Measurements from ENCODE around the gene OSBPL10.

The OSBPL10 gene

DNA sequence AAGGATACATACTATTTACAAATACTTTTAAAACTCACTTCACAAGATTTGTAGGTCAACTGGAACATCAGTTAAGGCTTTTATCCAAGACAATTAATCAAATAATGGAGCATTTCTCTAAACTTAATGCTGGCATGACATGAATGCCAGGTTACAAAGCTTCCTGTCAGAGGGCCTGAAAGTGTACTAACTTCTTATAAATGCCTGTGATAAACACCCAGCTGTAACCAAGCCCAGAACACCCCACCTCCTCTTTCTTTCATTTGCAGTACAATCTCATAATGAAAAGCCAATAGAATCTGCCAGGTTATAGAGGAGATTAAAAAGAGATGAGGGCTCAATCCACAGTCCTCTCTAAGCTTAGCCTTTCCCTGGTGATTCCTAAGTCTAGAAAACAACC, 214.4 kb downstream of the OSBPL10 start:
- no peak for DNase-seq

DNA sequence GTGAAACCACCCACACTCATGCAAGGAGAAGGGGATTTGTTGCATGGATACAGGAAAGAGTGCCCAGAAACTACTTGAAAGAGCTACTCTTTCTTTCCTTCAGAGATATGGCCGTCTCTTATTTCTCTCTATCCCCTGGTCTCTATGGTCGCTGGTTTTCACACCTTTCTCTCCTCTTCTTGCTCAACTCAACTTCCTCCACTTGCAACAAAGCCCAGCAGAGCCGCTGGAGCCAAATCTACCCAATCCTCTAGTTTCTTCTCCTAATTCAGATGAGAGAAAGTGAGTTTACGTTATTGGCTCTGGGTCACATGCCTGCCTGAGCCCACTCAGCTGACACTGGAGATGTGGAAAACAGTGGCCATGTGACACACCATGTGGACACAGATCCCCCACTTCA, 215.2 kb downstream of the OSBPL10 start:
- DNase-seq = no peak

DNA sequence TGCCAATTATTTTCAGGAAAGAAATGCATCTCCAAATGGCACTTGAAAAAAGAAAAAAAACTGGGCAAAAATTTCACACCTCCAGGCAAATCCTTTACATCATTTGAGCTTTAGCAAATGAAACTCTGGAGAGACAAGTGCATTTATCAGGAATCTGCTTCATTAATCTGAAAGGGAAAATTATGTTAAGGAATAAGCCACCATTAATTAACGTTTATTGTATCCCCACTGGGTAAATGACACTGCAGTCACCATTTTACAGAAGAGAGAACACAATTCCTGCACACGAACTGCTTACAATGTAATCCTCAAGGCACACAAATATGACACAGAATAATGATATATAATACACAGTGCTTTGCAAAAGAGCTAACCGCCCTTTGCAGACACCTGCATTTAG, 217.3 kb downstream of the OSBPL10 start:
- no peak for DNase-seq

DNA sequence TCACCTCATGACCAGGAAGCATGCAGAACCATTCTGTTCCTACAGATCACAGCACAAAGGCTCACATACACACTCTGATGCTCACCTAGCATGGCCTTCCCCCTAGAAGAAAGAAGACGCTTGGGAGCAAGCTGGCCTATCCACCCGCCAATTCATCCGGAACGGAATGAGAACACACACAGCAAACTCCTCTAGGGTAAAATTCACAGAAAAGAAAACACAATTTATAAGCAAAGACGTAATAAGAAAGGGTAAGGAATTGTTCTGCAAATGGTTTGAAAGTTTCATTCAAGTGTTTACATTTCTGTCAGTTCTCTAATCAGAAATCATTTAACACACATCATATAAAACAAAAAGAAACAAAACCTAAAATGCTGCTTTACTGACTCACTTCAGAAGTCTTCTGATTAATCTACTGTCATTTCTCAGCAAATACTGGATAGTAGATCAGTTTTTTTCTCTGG, 218.1 kb downstream of the OSBPL10 start:
- no peak for DNase-seq

DNA sequence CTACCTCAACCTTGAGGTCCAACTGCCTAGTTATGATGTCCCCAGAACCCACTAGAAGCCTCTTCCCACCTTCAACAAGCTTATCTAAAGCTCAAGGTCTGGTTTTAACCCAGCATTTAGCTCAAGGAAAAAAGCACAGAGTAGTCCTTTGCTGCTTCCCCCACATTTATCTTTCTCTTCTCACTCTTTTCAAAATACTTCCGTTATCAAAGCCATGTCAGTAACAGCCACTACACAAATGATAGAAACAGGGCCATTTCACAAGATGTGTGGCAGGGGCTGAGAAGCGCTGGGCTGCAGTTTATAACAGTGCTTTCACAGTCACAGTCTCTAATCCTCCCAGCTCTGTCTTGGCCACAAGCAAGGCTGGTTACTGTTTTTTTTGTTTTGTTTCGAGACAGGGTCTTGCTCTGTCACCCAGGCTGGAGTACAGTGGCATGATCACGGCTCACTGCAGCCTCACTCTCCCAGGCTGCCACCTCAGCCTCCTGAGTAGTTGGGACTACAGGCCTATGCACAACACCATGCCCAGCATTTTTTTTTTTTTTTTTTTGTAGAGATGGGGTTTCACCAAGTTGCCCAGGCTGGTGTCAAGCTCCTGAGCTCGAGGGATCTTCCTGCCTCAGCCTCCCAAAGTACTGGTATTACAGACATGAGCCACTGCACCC, 218.8 kb downstream of the OSBPL10 start:
- DNase-seq = no peak

DNA sequence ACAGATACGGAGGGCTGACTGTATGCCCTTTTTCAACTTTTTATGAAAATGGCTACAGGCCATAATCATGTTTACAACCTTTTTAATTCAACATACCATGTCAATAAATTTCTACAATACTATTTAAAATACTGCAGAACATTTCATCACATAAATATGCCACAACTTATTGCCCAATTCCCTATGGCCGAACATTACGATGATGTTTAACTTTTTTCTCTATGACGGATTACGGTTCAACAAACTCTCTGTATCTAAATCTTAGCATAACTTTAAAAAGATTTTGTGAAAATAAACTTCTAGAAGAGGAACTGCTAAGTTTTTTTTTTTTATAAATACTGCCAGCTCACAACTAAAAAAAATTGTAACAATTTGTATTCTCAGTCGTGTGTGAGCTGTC, 220.4 kb downstream of the OSBPL10 start:
- DNase-seq = no peak

DNA sequence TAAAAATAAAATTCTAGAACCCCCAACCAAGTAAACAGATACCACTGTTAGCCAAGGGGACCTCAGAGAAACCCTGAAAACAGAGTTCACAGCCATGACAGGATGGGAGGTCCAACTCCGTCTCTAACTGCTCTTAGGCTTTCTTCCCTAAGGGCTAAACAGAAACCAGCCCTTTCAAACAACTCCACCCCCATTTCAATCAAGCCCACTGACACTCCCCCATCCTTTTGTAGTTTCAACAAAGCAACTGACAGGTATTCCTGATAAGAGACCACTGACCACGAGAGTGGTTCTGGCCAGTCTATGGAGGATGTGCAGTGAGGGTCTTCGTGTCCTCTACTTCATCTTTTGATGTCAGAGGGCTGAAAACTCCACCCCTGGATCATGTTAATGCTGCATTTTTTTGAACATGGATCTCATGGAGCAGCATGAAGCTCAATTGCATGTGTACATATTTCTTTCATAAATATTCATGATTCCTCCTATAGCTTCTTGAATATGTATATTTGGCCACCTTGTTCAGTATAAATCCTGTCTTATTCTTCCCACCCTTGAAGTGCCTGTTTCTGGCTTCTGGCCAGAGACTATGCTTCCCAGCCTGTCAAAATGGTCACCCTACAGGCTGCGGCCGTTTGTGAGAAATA, 222.6 kb downstream of the OSBPL10 start:
- no peak for DNase-seq

DNA sequence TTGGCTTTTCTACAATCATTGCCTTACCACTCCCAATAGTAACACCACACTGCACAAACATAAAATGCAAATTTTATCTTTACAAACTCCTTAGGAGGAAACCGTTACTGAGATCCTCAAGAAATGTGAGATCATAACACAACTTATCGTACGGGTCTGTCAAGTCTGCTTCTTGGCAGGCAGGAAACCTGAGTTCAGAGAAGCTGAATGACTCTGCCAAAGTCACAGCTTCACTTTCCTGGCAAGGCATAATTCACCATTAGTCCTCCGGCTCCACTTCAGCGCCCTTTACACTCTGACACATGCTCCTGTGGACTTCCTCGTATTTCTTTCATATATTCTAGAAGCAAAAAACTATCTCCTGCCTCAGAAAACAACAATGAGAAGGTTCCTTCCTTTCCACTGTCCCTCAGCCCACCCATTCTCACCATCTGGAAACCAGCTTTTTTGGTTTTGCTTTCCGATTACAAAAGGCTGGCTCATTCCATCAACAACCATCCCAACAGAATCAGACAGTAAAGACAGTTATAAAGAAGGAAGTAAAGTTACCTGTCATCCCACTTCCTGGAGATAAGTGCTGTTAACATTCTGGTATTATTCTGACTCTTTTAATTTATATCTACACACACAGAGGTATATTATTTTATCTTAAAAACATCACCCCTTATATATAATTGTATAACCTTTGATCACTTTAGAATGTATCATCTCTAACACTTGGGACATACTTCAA, 225.0 kb downstream of the OSBPL10 start:
- no peak for DNase-seq

DNA sequence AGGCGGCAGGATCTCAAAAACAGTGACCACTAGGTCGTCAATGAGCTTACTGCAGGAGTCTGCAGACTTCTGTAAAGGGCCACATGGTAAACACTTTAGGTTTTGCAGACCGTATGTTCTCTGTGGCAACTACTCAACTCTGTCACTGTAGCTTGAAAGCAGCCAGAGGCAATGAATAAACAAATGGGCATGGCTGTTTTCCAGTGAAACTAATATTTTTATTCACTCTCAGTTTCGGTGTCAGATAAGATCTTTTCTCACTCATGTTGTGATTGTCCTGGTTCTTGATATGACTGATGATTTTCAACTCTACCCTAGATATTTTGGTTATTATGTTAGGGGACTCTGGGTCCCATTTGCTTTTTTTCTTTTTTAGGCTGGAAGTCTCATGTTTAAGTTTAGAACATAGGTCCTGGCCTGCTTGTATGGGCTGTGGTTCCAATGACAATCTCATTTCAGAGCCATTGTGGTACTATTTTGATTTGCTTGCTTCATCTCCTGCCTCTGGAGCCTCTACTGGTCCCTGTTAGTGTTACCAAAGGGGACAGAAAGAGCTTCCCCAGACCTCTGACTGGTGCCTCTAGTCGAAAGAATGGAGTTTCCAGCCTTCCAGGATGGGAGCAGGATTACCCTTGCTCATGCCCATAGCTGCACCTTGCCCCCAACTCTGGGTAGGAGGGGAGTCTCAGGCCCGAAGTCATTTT, 226.3 kb downstream of the OSBPL10 start:
- DNase-seq = no peak

DNA sequence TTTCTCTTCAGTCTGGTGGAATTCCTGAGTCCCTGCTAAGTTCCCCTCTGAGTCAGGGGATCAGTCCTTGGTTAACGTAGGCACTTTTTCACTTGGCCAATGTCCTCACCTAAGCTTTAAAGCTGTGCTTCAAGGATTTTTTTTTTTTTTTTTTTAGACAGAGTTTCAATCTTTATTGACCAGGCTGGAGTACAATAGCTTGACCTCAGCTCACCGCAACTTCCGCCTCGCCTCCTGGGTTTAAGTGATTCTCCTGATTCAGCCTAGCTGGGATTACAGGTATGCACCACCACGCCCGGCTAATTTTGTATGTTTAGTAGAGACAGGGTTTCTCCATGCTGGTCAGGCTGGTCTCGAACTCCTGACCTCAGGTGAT, 228.0 kb downstream of the OSBPL10 start:
- no peak for DNase-seq

DNA sequence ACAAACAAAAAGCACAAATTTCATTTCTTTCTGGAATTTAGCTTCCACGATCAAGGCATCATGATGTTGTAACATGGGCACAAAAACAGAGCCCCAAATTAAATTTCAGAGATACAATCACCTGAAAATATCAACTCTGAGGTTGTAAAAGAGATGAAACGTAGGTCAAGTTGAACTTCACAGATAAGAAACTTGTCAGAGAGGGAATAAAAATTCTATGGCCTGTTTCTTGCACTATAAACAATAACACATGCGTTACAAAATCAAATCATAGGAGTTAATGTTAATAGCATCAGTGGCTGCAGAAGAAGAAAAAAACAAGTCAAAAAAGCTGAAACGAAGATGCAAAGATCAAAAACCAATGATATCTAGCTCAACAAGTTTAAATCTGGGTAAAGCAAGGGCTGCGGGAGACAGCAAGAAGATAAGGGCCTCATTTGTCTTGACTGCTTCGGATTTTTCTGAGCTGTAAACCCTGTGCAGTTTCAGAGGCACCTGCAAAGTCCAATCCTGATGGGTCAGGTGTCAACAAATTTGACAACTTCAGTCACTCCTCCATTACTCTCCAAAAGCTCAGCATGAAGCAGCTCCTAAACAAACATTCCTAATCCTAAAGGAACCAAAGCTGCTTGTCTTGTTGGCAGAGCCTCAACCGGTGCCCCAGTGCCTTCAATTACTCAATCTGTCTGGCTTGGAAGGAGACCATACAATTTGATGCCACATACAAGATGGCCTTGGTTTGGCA, 228.6 kb downstream of the OSBPL10 start:
- no peak for DNase-seq

DNA sequence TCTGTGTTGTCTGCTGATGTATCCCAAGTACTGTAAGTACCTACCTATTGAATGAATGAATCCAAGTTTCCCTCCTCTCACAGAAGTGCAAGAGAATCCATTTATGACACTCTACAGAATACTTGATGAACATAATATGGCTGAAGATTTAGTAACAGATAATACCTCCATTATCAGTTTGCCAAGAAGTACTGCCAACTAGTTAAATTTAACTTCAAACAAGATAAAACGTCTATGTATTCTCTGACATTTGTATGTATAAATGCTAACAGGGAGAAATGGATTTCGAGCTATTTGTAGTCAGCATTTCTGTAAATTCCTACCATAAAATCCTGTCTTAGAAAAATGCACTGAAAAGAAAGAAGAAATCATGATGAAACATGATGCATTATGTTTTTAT, 230.7 kb downstream of the OSBPL10 start:
- no peak for DNase-seq

DNA sequence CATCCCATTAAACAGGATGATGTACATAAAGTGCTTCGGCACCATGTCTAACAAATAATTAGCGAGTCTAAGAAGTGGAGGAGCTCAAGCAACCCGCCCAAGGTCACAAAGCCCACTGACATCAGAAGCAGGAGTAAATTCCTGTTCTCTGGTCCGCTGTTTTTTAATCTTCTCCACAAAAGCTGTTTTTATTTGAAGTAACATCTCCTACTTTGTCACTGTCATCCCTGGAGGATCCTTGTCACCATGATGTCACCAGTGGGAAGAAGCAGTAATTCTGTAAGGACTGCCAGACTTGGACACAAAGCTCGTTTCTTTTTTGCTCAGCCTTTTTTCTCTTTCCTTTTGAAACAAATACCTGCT, 232.1 kb downstream of the OSBPL10 start:
- DNase-seq = no peak

DNA sequence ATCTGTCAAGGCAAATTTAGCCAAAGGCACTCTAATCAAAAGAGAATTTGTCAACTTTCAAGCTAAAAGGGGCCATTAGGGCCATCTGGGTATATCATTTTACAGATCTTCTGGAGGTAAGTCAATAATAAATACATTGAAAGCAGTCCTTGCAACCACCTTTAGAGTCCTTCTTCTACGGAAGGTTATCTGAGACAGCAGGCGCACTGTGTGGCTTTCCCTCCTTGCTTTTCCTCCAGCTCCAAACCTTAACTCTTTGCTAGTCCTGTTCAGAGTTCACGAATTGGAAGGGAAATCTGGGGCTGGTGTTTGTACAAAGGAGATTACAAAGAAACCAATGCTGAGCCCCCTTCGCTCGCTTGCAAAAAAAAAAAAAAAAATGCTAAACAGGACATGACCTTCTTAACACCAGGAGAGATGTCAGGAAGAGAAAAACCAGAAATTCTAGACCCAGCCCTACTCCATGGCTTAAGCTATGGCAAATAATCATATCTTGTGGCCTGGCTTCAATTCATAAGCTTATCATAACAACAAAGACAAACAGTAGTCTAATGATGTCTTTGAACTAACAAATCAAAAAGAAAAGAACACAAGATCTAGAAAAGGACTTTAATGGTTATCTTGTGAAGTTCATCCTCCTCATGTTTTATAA, 232.7 kb downstream of the OSBPL10 start:
- DNase-seq = no peak

DNA sequence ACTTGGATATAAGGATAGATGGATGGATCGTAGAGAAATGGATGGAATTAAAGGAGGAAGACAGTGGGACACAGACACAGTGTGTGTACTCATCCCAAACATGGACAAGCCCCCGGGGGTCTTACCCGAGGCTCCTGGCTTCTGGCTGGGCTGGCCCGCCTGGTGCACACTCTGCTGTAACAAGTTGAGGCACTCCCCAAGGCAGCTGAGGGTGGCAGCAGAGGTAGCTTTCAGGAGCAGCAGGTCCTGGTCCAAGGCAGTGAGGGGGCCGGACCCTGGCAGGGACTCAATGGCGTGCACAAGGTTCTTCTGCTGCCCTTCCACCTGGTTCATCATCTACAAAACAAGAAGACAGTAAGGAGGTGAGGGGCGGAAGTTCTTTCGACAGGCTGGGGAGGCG, 233.3 kb downstream of the OSBPL10 start:
- DNase-seq = no peak

DNA sequence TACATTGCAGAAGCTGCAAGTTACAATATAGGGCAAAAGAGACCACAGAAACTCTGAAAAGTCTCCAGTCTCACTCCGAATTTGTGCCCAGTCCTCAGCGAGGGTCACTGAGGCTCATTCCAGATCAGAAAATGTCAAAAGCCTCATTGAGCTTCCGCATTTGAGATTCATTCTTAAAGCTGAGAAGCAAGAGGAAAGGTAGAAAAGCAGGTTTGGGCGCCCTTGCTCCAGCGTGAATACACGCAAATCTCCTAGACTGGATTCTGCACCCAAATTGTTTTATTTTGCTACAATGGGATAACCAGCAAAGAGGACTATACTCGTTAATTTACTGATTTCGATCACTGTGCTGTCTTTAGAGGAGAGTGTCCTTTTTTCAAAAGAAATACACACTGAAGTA, 236.1 kb downstream of the OSBPL10 start:
- DNase-seq = no peak

DNA sequence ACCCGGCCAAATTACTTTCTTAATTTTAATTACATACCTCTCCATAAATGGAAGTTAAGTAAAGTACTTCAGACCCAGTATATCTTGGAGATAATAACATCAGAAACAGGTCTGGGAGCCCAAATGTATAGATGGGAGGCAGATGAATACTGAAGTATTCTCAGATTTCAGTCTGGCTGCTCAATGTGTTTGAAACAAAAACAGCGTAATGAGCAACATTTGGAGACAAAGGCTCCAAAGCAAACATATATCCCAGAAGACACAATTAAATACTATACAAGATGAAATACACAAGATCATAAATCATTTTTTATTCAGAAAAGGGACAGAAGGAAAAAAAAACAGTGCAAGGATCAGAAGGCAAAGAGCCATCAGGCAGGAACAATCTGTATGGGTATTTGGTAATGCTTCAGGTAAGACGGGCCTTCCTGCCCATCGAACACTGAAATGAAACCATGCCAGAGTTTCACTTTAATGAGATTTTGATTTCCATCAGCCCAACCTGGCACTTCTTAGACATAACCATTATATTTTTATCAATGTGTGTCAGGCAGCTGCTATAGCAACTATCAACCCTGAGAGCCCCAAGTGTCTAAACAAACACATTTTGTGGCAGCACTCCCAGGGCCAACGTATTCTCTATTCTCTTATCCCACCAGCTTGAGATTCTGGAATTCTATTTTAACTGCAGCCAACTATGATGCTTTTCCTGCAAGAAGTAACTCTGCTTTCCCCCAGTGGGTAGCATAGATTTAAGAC, 237.6 kb downstream of the OSBPL10 start:
- DNase-seq = no peak

DNA sequence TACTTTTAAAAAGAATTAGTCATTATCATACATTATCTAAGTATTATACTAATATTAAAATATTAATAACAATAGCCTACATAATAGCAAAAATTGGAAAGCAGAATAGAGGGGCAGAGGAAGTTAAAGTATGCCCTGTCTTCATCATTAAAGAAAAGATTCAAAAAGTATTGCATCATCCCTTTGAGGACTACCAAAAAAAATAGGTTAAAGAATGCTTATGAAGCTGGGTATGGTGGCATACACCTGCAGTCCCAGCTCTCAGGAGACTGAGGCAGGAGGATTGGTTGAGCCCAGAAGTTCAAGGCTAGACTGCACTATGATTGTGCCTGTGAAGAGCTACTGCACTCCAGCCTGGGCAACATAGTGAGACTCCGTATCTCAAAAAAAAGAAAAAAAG, 240.7 kb downstream of the OSBPL10 start:
- DNase-seq = no peak

DNA sequence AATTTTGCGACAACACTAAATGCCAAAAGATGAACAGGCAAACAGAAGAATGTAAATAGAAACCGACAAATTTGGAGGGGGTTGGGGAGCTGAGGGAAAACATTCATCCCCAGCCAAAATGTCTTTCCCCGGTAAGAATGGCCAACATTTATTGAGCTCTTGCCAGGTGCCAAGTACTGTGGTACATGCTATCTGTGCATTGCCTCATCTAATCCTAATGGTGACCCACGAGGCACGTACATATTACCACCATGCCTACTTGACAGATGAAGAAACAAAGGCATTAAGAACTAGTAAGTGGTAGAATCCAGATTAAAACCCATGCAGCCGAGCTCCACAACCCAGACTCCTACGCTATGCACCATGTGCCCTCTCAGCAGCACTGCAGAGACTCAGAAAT, 242.7 kb downstream of the OSBPL10 start:
- DNase-seq = no peak

DNA sequence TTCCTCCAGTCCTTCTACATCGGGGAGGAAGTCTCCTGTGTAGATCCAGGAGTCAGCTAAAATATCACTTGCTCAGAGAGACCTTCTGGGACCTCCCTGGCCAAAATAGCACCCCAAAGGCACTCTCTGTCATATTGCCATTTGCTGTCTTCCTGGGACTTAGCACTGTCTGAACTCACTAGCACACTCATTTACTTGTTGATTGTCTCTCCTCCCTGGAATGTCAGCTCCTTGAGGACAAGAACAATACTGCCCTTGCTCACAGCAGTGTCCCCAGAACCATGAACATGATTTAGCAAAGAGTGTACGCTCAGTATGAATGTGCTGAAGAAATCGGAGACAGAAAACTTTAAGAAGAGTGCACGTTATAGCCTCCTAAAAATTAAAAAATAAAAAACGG, 245.4 kb downstream of the OSBPL10 start:
- DNase-seq = no peak

DNA sequence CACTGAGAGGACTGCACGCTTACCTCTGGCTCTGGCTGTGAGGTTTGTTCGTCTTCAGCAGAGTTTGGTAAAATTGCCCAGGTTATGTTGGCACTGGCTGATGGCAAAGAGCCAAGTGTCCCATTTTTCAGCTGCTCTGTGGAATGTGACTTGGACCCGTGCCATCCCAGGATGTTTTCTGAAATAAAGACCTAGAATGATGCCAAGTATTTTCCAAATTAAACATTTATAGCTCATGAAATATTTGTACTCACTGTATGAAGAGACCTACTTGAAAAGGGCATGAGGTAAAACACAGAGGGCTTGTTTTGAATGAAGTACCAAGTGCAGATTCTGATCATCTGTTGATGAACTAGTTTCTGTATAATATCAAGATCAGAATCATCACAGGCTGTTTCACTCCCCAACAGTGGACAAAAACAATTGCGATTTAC, 247.8 kb downstream of the OSBPL10 start:
- DNase-seq = no peak

DNA sequence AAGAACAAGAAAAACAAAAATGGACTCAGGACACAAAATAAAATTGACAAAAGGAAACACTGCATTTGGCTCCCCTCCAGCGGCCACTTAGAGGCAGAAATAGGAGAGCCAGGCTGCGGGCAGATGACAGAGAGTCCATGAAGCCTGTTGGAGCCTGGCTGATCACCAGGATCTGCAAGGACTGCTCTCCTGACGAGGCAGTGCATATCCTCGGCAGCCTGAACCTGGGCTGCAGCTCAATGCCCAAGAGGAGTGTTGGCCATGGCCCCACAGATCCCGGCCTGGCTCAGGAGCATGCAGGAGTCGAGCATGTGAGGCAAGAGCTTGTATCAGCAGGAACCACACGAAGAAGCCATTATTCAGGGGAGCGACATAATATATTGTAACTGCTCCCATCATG, 248.5 kb downstream of the OSBPL10 start:
- no peak for DNase-seq

All from NCI-H1436 treated with DMSO at 0.1 percent for 48 hours (cell line).